B cell (primary cell): ENCODE data around the gene SH2D3C.

Source experiments
- EZH2 ChIP-seq: IDR thresholded peaks from 2 replicates; pipeline ENCODE4 v1.6.1; 2012; ENCODE audit warnings: borderline replicate concordance, low read depth, mild to moderate bottlenecking, moderate library complexity, low read length; ENCODE audit not compliant: insufficient read depth, poor library complexity, severe bottlenecking
- TF ChIP-seq, protein P1 (sequence below): fragments of 200-600 bp; IDR thresholded peaks from one replicate; pipeline ENCODE4 v1.8.0; 2022; ENCODE audit warnings: antibody characterized with exemption, mild to moderate bottlenecking

DNA sequence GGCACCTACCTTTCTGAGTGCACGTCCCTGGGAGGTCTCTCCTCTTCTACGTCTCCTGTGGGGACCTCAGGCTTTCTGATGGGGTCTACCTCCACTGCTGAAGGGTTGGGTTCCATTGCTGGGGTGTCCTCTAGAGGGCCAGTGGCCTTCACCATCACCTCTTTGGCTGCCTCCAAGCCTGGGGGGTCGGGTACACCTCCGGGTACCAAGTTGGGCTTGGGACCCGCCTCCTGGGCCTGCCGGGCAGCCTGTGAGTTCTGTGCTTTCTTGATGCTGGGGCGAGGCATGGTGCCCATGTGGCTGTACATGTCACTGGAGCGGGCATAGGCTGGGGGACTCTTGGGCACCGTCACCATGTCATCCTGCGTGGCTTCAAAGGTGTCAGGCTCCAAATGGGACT is 4.5 kb downstream of the SH2D3C start:
- TF ChIP-seq, protein P1, sequence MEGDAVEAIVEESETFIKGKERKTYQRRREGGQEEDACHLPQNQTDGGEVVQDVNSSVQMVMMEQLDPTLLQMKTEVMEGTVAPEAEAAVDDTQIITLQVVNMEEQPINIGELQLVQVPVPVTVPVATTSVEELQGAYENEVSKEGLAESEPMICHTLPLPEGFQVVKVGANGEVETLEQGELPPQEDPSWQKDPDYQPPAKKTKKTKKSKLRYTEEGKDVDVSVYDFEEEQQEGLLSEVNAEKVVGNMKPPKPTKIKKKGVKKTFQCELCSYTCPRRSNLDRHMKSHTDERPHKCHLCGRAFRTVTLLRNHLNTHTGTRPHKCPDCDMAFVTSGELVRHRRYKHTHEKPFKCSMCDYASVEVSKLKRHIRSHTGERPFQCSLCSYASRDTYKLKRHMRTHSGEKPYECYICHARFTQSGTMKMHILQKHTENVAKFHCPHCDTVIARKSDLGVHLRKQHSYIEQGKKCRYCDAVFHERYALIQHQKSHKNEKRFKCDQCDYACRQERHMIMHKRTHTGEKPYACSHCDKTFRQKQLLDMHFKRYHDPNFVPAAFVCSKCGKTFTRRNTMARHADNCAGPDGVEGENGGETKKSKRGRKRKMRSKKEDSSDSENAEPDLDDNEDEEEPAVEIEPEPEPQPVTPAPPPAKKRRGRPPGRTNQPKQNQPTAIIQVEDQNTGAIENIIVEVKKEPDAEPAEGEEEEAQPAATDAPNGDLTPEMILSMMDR: no peak
- no peak for TF ChIP-seq EZH2
